Esophagus squamous epithelium (tissue), 5 donors: Measurements from ENCODE around the gene MYO15A. TPM values are rescaled to one million over a fixed set of nuclear protein-coding genes. Genes with fewer than 3 reads are reported as not detected.

Experiments
- DNase-seq: peaks from one replicate; lab custom pipeline; 2025; lab: John Stamatoyannopoulos, UW
- H3K27ac ChIP-seq, 4 donors: fragments of 200-600 bp; sonication (generic); one replicate each; pipeline ENCODE4 v1.5.1; 2016 to 2019; ENCODE audit warnings: mild to moderate bottlenecking in 1 of 4
- H3K27me3 ChIP-seq, 4 donors: fragments of 200-600 bp; sonication (generic); 1 replicate in 3 of 4; 2 replicates in 1 of 4; pipeline versions ENCODE4 v1.5.1 to v1.6.0; 2017 to 2021; ENCODE audit warnings: antibody characterized with exemption in 1 of 4
- H3K36me3 ChIP-seq, 3 donors: fragments of 200-600 bp; sonication (generic); one replicate each; pipeline ENCODE4 v1.5.1; 2016 to 2019
- H3K4me1 ChIP-seq, 3 donors: fragments of 200-600 bp; sonication (generic); one replicate each; pipeline ENCODE4 v1.5.1; 2017 to 2019
- H3K4me3 ChIP-seq, 4 donors: fragments of 200-600 bp; sonication (generic); 1 replicate in 3 of 4; 2 replicates in 1 of 4; pipeline ENCODE4 v1.5.1; 2016 to 2019; ENCODE audit warnings: mild to moderate bottlenecking in 2 of 4, moderate library complexity in 1 of 4
- H3K9me3 ChIP-seq, 3 donors: fragments of 200-600 bp; sonication (generic); one replicate each; pipeline ENCODE4 v1.5.1; 2016 to 2019
- CTCF ChIP-seq, 6 experiments: fragments of 450-650 bp in 4 of 6; fragments of 200-600 bp in 2 of 6; sonication (generic) in 2 of 6; IDR thresholded peaks; one replicate each; pipeline ENCODE4 v1.5.1; 2016 to 2019; ENCODE audit warnings: antibody characterized with exemption in 6 of 6, mild to moderate bottlenecking in 4 of 6, moderate library complexity in 4 of 6
- POLR2A ChIP-seq, 4 donors: fragments of 450-650 bp; IDR thresholded peaks; one replicate each; pipeline ENCODE4 v1.6.1; 2017; ENCODE audit warnings: antibody characterized with exemption in 4 of 4, mild to moderate bottlenecking in 4 of 4, moderate library complexity in 3 of 4
- WGBS, 2 donors: methylation state at CpG; one replicate each; pipeline ENCODE4 v1.1.5; 2018; 5-methylcytosine and 5-hydroxymethylcytosine counted together
- intact Hi-C: fragments of 100-400 bp; cut with DNase I; formaldehyde crosslinking; loops from one replicate; pipeline ENCODE4 v1.15.0; 2022
- total RNA-seq, 4 donors: library from RNA; depleted of rRNA; stranded (reverse); fragments of >200 nt; gene quantifications; one replicate each; pipeline ENCODE4 v1.1.0, GENCODE V29; 2016
- donor health status: DM: yes; HTN: yes; CAD: no.

MYO15A gene
- total RNA-seq, 4 donors from 2014 or later = 0.18 to 1.7 (median 0.30) TPM; not detected in 1

DNA sequence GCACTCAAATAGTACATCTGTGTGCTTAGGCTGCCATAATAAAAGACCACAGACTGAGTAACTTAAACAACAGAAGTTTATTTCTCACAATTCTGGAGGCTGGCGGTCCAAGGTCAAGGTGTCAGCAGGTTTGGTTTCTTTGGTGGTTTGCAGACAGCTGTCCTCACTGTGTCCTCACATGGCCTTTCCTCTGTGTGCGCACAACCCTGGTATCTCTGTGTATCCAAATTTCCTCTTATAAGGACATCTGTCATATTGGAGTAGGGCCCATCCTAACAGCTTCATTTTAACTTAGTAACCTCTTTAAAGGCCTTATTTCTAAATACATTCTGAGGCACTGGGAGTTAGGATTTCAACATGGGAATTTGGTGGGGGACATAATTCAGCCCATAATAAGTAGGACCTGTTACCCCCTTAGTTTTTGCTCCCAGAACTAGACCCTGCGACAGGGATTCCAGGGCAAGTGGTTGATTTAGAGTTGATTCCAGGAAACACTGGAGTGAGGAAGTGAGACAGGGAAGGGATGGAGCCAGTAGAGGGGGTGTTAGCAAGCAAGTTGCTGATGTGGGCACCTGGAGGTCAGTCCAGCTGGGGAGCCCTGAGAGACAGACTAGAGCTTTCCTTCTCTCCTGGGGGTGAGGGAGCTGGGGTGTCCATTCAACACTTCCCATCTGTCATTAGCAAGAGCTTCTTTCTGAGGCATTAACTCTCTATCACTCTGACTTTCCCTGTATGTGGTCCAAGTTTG lies 64.1 kb downstream of the MYO15A start:
- H3K27me3 ChIP-seq = no peaks in the 10 kb centered on the region
- H3K4me1 ChIP-seq = no peaks in the 10 kb centered on the region
- TF ChIP-seq POLR2A (IDR thresholded peaks at IDR 0.05) (no peak), CTCF (IDR thresholded peaks at IDR 0.05) (no peak)
- H3K27ac ChIP-seq = no peak overlapping the region
- H3K9me3 ChIP-seq = no peaks in the 10 kb centered on the region
- no peak overlapping the region for H3K4me3 ChIP-seq
- 88 to 89% methylated on average over 2 to 3 of the region's 3 CpGs for WGBS, 2 donors
- no peak for DNase-seq
- intact Hi-C loops = no loop called here
- no peaks in the 10 kb centered on the region for H3K36me3 ChIP-seq

- Histone ChIP-seq H3K27me3 (no peaks in the 10 kb centered on the region), H3K27ac (no peak overlapping the region), H3K36me3 (no peaks in the 10 kb centered on the region), H3K9me3 (no peaks in the 10 kb centered on the region), H3K4me3 (no peak overlapping the region), H3K4me1 (no peaks in the 10 kb centered on the region)
- 89 to 90% methylated on average over 3 of the region's 14 CpGs for WGBS, 2 donors
- intact Hi-C loops = no loop called here
- DNase-seq = no peak
- TF ChIP-seq POLR2A (IDR thresholded peaks at IDR 0.05) = no peak
- TF ChIP-seq CTCF (IDR thresholded peaks at IDR 0.05) = no peak
These were observed 65.2 kb downstream of the MYO15A start for GRCh38 chr17:18173740-18174139.

- WGBS, 2 donors = 62 to 69% methylated on average over 7 of the region's 7 CpGs
- no peak for DNase-seq
These were observed 67.6 kb downstream of the MYO15A start for GRCh38 chr17:18176176-18176575.

GRCh38 chr17:18177133-18177532 lies 68.6 kb downstream of the MYO15A start:
- H3K4me3 ChIP-seq = no peak overlapping the region
- intact Hi-C loops = no loop called here
- no peak for DNase-seq
- peaks cover 9 to 19% (median 10%) of the 10 kb centered on the region in 3 donors for H3K4me1 ChIP-seq
- no peaks in the 10 kb centered on the region for H3K9me3 ChIP-seq
- no peak overlapping the region for H3K27ac ChIP-seq
- TF ChIP-seq POLR2A (IDR thresholded peaks at IDR 0.05) (no peak), CTCF (IDR thresholded peaks at IDR 0.05) (no peak)
- no peaks in the 10 kb centered on the region for H3K36me3 ChIP-seq
- no peaks in the 10 kb centered on the region for H3K27me3 ChIP-seq

More at GRCh38 chr17:18176176-18176575, 67.6 kb downstream of the MYO15A start:
- peaks cover under 1 to 9% (median 1%) of the 10 kb centered on the region in 3 donors for H3K4me1 ChIP-seq
- no peaks in the 10 kb centered on the region for H3K9me3 ChIP-seq
- no peak for TF ChIP-seq POLR2A (IDR thresholded peaks at IDR 0.05)
- TF ChIP-seq CTCF (IDR thresholded peaks at IDR 0.05) = no peak
- no peaks in the 10 kb centered on the region for H3K36me3 ChIP-seq
- no peak overlapping the region for H3K4me3 ChIP-seq
- H3K27ac ChIP-seq = no peak overlapping the region
- intact Hi-C loops = no loop called here
- no peaks in the 10 kb centered on the region for H3K27me3 ChIP-seq

DNA sequence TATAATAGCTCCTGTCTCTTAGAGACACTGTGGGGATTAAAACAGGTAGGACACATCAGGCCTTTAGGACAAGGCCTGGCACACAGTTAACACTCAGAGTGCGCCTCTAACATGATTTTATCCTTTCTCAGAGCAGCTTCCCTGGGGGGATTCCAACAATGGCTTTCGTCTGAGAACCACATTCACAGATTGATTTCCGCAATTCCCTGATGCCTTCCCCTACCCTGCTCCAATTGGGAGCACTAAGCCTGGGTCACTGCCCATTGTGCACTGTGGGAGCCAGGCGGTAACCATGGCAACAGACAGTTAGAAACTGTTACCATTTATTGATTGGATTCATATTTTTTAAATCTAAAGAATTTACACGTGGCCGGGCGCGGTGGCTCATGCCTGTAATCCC lies 69.2 kb downstream of the MYO15A start:
- Histone ChIP-seq H3K27me3 (no peaks in the 10 kb centered on the region), H3K9me3 (no peaks in the 10 kb centered on the region), H3K4me3 (no peak overlapping the region), H3K36me3 (no peaks in the 10 kb centered on the region), H3K27ac (no peak overlapping the region), H3K4me1 (peaks cover 15 to 24% (median 15%) of the 10 kb centered on the region in 3 donors)
- WGBS, 2 donors = 92% methylated on average over 6 to 8 of the region's 8 CpGs
- TF ChIP-seq CTCF (IDR thresholded peaks at IDR 0.05) (no peak), POLR2A (IDR thresholded peaks at IDR 0.05) (no peak)
- DNase-seq = no peak
- intact Hi-C loops = no loop called here
